GM12878 (cell line): ENCODE data around the gene PDCL3. TPM values are rescaled to one million over a fixed set of nuclear protein-coding genes. Genes with fewer than 3 reads are reported as not detected.
A peak's percentile ranks its signal among the peaks of the same experiment; 100 is the strongest.

Experiments
- ATAC-seq: fragments of 200-7000 bp; cut with Tn5 transposase; 3 replicates; pipeline ENCODE4 v1.9.1; 2020; ENCODE audit warnings: mild to moderate bottlenecking, moderate library complexity
- BruUV-seq: library from RNA; stranded (reverse); fragments of 400-500 nt; replicated peaks from 2 replicates; lab custom pipeline; 2021; lab: Mats Ljungman, UMichigan
- CTCF ChIA-PET: fragments of 300-600 bp; sonication (Branson Sonifier 250); formaldehyde crosslinking; extraction: SDS; loops from one replicate; lab custom pipeline; 2021; ENCODE audit warnings: inconsistent platforms; lab: Yijun Ruan, JAX
- POLR2A ChIA-PET: fragments of 350-600 bp; formaldehyde crosslinking; extraction: SDS; loops from one replicate; lab custom pipeline; 2021; ENCODE audit warnings: inconsistent platforms; lab: Charles Lee
- RAD21 ChIA-PET: fragments of 300-600 bp; sonication (Branson Sonifier 250); formaldehyde crosslinking; loops from one replicate; lab custom pipeline; 2023; ENCODE audit warnings: antibody characterized with exemption; ENCODE audit not compliant: unreplicated experiment; lab: Charles Lee
- SMC1A ChIA-PET: fragments of 300-600 bp; sonication (Branson Sonifier 250); formaldehyde crosslinking; loops from one replicate; lab custom pipeline; 2023; ENCODE audit not compliant: unreplicated experiment, uncharacterized antibody; lab: Charles Lee
- DNase-seq: peaks from one replicate; pipeline ENCODE4 v3.0.0-alpha.2; 2011; ENCODE audit warnings: low read depth, low spot score
- FAIRE-seq: peaks from 3 replicates; lab custom pipeline; 2011; peaks lifted over from hg19 to GRCh38; lab: Jason Lieb, UNC
- H2AFZ ChIP-seq: 2 replicates; pipeline ENCODE4 v1.6.0; 2011; ENCODE audit warnings: low read depth, low read length, control low read depth; ENCODE audit not compliant: control insufficient read depth
- H3K27ac ChIP-seq: 2 replicates; pipeline ENCODE4 v1.5.1; 2011; ENCODE audit warnings: control low read depth; ENCODE audit not compliant: control insufficient read depth, insufficient read depth
- H3K27me3 ChIP-seq, 2 experiments: replicated peaks in 1 of 2; 2 replicates each; pipeline versions ENCODE4 v1.6.0 to v1.6.1; 2011; ENCODE audit warnings: low read length in 1 of 2; ENCODE audit not compliant: control insufficient read depth in 2 of 2, insufficient read depth in 2 of 2
- H3K36me3 ChIP-seq, 2 experiments: 2 replicates each; pipeline ENCODE4 v1.5.1; 2011; ENCODE audit warnings: low read length in 1 of 2; ENCODE audit not compliant: control insufficient read depth in 2 of 2, insufficient read depth in 2 of 2
- H3K4me1 ChIP-seq: 2 replicates; pipeline ENCODE4 v1.6.1; 2011; ENCODE audit warnings: mild to moderate bottlenecking, low read length, moderate library complexity, mixed read lengths; ENCODE audit not compliant: control insufficient read depth, insufficient read depth
- H3K4me2 ChIP-seq: 2 replicates; pipeline ENCODE4 v1.6.0; 2011; ENCODE audit warnings: control low read depth; ENCODE audit not compliant: control insufficient read depth, insufficient read depth
- H3K4me3 ChIP-seq: fragments of 200-600 bp; sonication (generic); 2 replicates; pipeline ENCODE4 v1.5.1; 2016
- H3K79me2 ChIP-seq: 2 replicates; pipeline ENCODE4 v1.6.0; 2011; ENCODE audit warnings: low read length; ENCODE audit not compliant: control insufficient read depth, insufficient read depth
- H3K9ac ChIP-seq: 2 replicates; pipeline ENCODE4 v1.8.0; 2011; ENCODE audit warnings: low read length, control low read depth, mixed read lengths; ENCODE audit not compliant: control insufficient read depth, insufficient read depth
- H3K9me3 ChIP-seq: replicated peaks from 3 replicates; pipeline ENCODE4 v1.5.1; 2011; ENCODE audit warnings: mild to moderate bottlenecking, low read length; ENCODE audit not compliant: control insufficient read depth, insufficient read depth
- H4K20me1 ChIP-seq: 2 replicates; pipeline ENCODE4 v1.6.0; 2011; ENCODE audit not compliant: control insufficient read depth, insufficient read depth
- SRF ChIP-seq, 2 experiments: IDR thresholded peaks; 2 replicates each; pipeline ENCODE4 v1.6.1; 2011; ENCODE audit warnings: low read depth in 2 of 2, low read length in 2 of 2, mild to moderate bottlenecking in 1 of 2, moderate library complexity in 1 of 2
- ZNF217 ChIP-seq: fragments of 450-650 bp; IDR thresholded peaks from 2 replicates; pipeline ENCODE4 v1.6.1; 2017; ENCODE audit warnings: antibody characterized with exemption, mild to moderate bottlenecking
- WGBS: methylation state at CpG from one replicate; pipeline ENCODE4 v1.1.6; 2016; ENCODE audit warnings: low lambda C conversion rate; ENCODE audit not compliant: insufficient replicate concordance, insufficient coverage; ENCODE audit errors: missing lambda C conversion rate; 5-methylcytosine and 5-hydroxymethylcytosine counted together
- in situ Hi-C: fragments of 300-500 bp; cut with MboI; formaldehyde crosslinking; loops from 9 replicates; pipeline ENCODE4 v1.14.3; 2018; ENCODE audit warnings: mixed read lengths
- intact Hi-C: fragments of 100-400 bp; cut with micrococcal nuclease; formaldehyde crosslinking; loops from one replicate; pipeline ENCODE4 v1.14.2; 2022; ENCODE audit not compliant: unreplicated experiment
- polyA plus RNA-seq, 11 experiments: library from polyadenylated mRNA; depleted of rRNA in 4 of 11; unstranded in 6 of 11; stranded (reverse) in 5 of 11; fragments of >200 nt; fragmentation: Nextera tagmentation in 4 of 11; fragmentation: Illumina TruSeq in 1 of 11; extraction: Ambion mirVana in 4 of 11; extraction: Trizol in 1 of 11; gene quantifications; 1 replicate in 1 of 11; 2 replicates in 10 of 11; pipeline versions ENCODE4 v1.2.1 to v1.2.3, GENCODE V29; 2011 to 2016; ENCODE audit warnings: inconsistent platforms in 2 of 11, missing spikeins in 2 of 11, low read depth in 1 of 11
- total RNA-seq, 4 experiments: library from RNA; depleted of rRNA in 3 of 4; stranded (reverse); fragments of >200 nt in 3 of 4; fragmentation: Illumina TruSeq in 1 of 4; extraction: Trizol in 1 of 4; gene quantifications; 2 replicates each; pipeline versions ENCODE4 v1.2.1 to v1.2.3, GENCODE V29; 2013 to 2021
- TF ChIP-seq, protein P1 (sequence below): IDR thresholded peaks from 2 replicates; pipeline ENCODE4 v1.6.1; 2011; ENCODE audit warnings: borderline replicate concordance, low read depth, mild to moderate bottlenecking, moderate library complexity, low read length; ENCODE audit not compliant: insufficient read depth, poor library complexity, severe bottlenecking
- TF ChIP-seq, protein P2 (sequence below): IDR thresholded peaks from 2 replicates; pipeline ENCODE4 v1.6.1; 2012; ENCODE audit warnings: low read length, inconsistent platforms
- TF ChIP-seq, protein P3 (sequence below): IDR thresholded peaks from 2 replicates; pipeline ENCODE4 v1.6.1; 2012; ENCODE audit warnings: improper control_type of control experiment, low read depth, low read length; ENCODE audit not compliant: insufficient replicate concordance

The PDCL3 gene
- total and polyA plus RNA-seq, 10 of the 15 experiments (the other 5 are each of a cell fraction or from before 2014, with no cell fraction given), result 22.9 to 111 (median 51.1) TPM

DNA sequence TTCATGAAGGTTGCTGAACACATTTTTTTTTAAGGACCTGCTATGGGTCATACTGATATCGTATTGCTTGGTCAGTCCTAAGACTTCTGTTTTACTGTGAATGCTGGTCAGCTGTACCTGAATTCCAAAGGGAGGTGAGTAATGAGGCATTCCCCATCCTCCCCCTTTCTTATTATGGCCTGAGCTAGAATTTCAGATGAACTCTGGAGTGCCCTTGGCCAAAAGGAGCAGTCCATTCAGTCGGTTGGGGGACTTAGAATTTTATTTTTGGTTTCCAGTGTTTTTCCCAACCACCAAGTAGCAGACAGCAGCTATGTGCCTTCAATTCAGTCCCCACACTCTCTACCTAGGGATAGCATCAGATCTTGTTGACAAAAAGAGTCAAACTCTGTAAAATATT, 26.9 kb upstream of the PDCL3 start:
- H3K36me3 ChIP-seq, result no peaks in the 10 kb centered on the region
- no peaks in the 10 kb centered on the region for H3K4me1 ChIP-seq
- no peaks in the 10 kb centered on the region for H4K20me1 ChIP-seq
- SMC1A ChIA-PET, result no interaction called here
- peaks cover 0 to 3% of the 10 kb centered on the region in 2 experiments; a peak in 1 of 4 replicates for H3K27me3 ChIP-seq
- H2AFZ ChIP-seq, result no peak overlapping the region
- H3K79me2 ChIP-seq, result no peaks in the 10 kb centered on the region
- no peak for FAIRE-seq
- no peak overlapping the region for H3K9ac ChIP-seq
- WGBS, result 41% methylated on average over 2 of the region's 2 CpGs
- H3K27ac ChIP-seq, result no peak overlapping the region
- RAD21 ChIA-PET, result no interaction called here
- H3K4me2 ChIP-seq, result no peak overlapping the region
- CTCF ChIA-PET, result no interaction called here
- no peak overlapping the region for H3K4me3 ChIP-seq
- BruUV-seq, result no TSS peak
- no peak for TF ChIP-seq ZNF217
- TF ChIP-seq, protein P1, sequence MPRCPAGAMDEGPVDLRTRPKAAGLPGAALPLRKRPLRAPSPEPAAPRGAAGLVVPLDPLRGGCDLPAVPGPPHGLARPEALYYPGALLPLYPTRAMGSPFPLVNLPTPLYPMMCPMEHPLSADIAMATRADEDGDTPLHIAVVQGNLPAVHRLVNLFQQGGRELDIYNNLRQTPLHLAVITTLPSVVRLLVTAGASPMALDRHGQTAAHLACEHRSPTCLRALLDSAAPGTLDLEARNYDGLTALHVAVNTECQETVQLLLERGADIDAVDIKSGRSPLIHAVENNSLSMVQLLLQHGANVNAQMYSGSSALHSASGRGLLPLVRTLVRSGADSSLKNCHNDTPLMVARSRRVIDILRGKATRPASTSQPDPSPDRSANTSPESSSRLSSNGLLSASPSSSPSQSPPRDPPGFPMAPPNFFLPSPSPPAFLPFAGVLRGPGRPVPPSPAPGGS, result no peak
- TF ChIP-seq, protein P2, sequence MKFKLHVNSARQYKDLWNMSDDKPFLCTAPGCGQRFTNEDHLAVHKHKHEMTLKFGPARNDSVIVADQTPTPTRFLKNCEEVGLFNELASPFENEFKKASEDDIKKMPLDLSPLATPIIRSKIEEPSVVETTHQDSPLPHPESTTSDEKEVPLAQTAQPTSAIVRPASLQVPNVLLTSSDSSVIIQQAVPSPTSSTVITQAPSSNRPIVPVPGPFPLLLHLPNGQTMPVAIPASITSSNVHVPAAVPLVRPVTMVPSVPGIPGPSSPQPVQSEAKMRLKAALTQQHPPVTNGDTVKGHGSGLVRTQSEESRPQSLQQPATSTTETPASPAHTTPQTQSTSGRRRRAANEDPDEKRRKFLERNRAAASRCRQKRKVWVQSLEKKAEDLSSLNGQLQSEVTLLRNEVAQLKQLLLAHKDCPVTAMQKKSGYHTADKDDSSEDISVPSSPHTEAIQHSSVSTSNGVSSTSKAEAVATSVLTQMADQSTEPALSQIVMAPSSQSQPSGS, result no peak
- in situ Hi-C loops (no loop called here), intact Hi-C loops (no loop called here)
- DNase-seq, result no peak
- POLR2A ChIA-PET, result no interaction called here
- H3K9me3 ChIP-seq, result no peaks in the 10 kb centered on the region; the same call in 2 of the 3 replicates
- ATAC-seq, result no peak

DNA sequence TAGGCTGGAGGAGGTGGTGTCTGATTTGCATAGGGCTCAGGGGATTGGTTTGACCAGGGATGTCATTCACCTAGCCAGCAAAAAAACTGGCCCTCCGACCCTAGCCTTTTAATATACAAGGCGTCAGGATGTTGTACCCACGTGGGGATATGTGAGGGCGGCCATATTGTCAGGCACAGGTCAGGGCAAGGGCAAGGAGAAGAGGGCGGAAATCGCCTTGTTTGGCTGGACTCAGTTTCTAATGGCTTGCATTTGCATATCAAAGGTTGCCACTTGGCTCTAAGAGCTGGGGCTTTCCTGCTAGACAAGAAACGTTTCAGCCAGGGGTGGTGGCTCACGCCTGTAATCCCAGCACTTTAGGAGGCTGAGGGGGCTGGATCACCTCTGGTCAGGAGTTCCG, 24.9 kb upstream of the PDCL3 start:
- Histone ChIP-seq H2AFZ (no peak overlapping the region), H3K36me3 (no peaks in the 10 kb centered on the region), H3K9ac (no peak overlapping the region), H3K27ac (no peak overlapping the region), H3K4me1 (no peaks in the 10 kb centered on the region), H3K4me3 (no peak overlapping the region), H3K79me2 (no peaks in the 10 kb centered on the region), H3K9me3 (no peaks in the 10 kb centered on the region; the same call in 2 of the 3 replicates), H4K20me1 (no peaks in the 10 kb centered on the region), H3K27me3 (peaks cover 0 to 3% of the 10 kb centered on the region in 2 experiments; a peak in 1 of 4 replicates), H3K4me2 (no peak overlapping the region)
- TF ChIP-seq, protein P3, sequence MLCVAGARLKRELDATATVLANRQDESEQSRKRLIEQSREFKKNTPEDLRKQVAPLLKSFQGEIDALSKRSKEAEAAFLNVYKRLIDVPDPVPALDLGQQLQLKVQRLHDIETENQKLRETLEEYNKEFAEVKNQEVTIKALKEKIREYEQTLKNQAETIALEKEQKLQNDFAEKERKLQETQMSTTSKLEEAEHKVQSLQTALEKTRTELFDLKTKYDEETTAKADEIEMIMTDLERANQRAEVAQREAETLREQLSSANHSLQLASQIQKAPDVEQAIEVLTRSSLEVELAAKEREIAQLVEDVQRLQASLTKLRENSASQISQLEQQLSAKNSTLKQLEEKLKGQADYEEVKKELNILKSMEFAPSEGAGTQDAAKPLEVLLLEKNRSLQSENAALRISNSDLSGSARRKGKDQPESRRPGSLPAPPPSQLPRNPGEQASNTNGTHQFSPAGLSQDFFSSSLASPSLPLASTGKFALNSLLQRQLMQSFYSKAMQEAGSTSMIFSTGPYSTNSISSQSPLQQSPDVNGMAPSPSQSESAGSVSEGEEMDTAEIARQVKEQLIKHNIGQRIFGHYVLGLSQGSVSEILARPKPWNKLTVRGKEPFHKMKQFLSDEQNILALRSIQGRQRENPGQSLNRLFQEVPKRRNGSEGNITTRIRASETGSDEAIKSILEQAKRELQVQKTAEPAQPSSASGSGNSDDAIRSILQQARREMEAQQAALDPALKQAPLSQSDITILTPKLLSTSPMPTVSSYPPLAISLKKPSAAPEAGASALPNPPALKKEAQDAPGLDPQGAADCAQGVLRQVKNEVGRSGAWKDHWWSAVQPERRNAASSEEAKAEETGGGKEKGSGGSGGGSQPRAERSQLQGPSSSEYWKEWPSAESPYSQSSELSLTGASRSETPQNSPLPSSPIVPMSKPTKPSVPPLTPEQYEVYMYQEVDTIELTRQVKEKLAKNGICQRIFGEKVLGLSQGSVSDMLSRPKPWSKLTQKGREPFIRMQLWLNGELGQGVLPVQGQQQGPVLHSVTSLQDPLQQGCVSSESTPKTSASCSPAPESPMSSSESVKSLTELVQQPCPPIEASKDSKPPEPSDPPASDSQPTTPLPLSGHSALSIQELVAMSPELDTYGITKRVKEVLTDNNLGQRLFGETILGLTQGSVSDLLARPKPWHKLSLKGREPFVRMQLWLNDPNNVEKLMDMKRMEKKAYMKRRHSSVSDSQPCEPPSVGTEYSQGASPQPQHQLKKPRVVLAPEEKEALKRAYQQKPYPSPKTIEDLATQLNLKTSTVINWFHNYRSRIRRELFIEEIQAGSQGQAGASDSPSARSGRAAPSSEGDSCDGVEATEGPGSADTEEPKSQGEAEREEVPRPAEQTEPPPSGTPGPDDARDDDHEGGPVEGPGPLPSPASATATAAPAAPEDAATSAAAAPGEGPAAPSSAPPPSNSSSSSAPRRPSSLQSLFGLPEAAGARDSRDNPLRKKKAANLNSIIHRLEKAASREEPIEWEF, result no peak
- TF ChIP-seq SRF (IDR thresholded peaks at IDR 0.05; ENCODE audit: low read depth in 2 of 2, low read length in 2 of 2), result peak in 1 of 2 experiments; percentile 41; a peak in 1 of 4 replicates
- ChIA-PET SMC1A (no interaction called here), POLR2A (no interaction called here), RAD21 (no interaction called here), CTCF (interaction anchor here (1.0 kb wide), 1 partner anchor 12 kb away, joined by 3 read pairs; no protein-coding TSS in a partner anchor)
- FAIRE-seq (no peak), DNase-seq (no peak), ATAC-seq (no peak)
- 22% methylated on average over 9 of the region's 9 CpGs for WGBS
- intact Hi-C loops, result no loop called here
- in situ Hi-C loops, result no loop called here
- no TSS peak for BruUV-seq
